Endothelial cell of umbilical vein (primary cell): ENCODE data around the gene HECW1.
"Not testable (repeated sequence)": the region's sequence is repeated elsewhere in the genome, so short reads cannot be mapped to it uniquely, and the experiment has no call there.

Source experiments
- EZH2 ChIP-seq: IDR thresholded peaks from 2 replicates; pipeline ENCODE4 v1.6.1; 2012; ENCODE audit warnings: borderline replicate concordance, low read depth, mild to moderate bottlenecking, moderate library complexity, low read length, inconsistent platforms; ENCODE audit not compliant: severe bottlenecking
- JUN ChIP-seq: IDR thresholded peaks from 2 replicates; pipeline ENCODE4 v1.6.1; 2011; ENCODE audit warnings: borderline replicate concordance, low read depth; ENCODE audit not compliant: insufficient read length, insufficient read depth
- MYC ChIP-seq: IDR thresholded peaks from one replicate; pipeline ENCODE4 v1.6.1; 2011; ENCODE audit warnings: mild to moderate bottlenecking, low read depth, low read length
- POLR2A ChIP-seq: IDR thresholded peaks from 2 replicates; pipeline ENCODE4 v1.6.1; 2012; ENCODE audit warnings: low read depth, mild to moderate bottlenecking, control low read depth, low read length
- TF ChIP-seq, protein P1 (sequence below), 2 donors: IDR thresholded peaks; 1 replicate in 1 of 2; 2 replicates in 1 of 2; pipeline ENCODE4 v1.5.1; 2011; ENCODE audit warnings: low read length in 2 of 2, mild to moderate bottlenecking in 2 of 2, moderate library complexity in 2 of 2, control low read depth in 1 of 2, inconsistent platforms in 1 of 2, low read depth in 1 of 2; ENCODE audit not compliant: insufficient read depth in 1 of 2; ENCODE audit errors: extremely low read depth in 1 of 2
- TF ChIP-seq, protein P2 (sequence below): IDR thresholded peaks from 2 replicates; pipeline ENCODE4 v1.6.1; 2011; ENCODE audit not compliant: insufficient read depth, insufficient read length

DNA sequence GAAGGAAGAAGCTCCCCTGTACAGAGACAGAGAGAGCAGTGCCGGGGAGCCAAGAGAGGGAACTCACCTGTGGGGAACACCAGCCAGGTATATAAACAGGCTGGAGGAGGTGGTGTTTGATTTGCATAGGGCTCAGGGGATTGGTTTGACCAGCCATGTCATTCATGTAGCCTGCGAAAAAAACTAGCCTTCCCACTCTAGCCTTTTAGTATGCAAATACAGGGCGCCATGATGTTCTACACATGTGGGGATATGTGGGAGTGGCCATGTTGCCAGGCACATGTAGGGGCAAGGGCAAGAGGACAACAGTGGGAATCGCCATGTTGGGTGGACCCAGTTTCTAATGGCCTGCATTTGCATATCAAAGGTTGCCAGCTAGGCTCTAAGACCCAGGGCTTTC lies 106.5 kb downstream of the HECW1 start:
- TF ChIP-seq, protein P1, sequence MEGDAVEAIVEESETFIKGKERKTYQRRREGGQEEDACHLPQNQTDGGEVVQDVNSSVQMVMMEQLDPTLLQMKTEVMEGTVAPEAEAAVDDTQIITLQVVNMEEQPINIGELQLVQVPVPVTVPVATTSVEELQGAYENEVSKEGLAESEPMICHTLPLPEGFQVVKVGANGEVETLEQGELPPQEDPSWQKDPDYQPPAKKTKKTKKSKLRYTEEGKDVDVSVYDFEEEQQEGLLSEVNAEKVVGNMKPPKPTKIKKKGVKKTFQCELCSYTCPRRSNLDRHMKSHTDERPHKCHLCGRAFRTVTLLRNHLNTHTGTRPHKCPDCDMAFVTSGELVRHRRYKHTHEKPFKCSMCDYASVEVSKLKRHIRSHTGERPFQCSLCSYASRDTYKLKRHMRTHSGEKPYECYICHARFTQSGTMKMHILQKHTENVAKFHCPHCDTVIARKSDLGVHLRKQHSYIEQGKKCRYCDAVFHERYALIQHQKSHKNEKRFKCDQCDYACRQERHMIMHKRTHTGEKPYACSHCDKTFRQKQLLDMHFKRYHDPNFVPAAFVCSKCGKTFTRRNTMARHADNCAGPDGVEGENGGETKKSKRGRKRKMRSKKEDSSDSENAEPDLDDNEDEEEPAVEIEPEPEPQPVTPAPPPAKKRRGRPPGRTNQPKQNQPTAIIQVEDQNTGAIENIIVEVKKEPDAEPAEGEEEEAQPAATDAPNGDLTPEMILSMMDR (IDR thresholded peaks at IDR 0.05; ENCODE audit: extremely low read depth in 1 of 2, insufficient read depth in 1 of 2, low read depth in 1 of 2, low read length in 2 of 2), result not testable (repeated sequence)
- TF ChIP-seq POLR2A, EZH2, MYC, JUN: not testable (repeated sequence)
- TF ChIP-seq, protein P2, sequence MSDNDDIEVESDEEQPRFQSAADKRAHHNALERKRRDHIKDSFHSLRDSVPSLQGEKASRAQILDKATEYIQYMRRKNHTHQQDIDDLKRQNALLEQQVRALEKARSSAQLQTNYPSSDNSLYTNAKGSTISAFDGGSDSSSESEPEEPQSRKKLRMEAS, result not testable (repeated sequence)
